GM18505 (cell line): ENCODE measurements around the gene BBS1.

Source experiments
- ATAC-seq: cut with Tn5 transposase; IDR thresholded peaks from one replicate; pipeline ENCODE4 v1.9.1; 2021; ENCODE audit not compliant: unreplicated experiment
- POLR2A ChIP-seq: IDR thresholded peaks from 4 replicates; pipeline ENCODE4 v1.6.1; 2011; ENCODE audit warnings: borderline replicate concordance; ENCODE audit not compliant: insufficient read depth, insufficient read length; ENCODE audit errors: extremely low read depth

BBS1 gene

DNA sequence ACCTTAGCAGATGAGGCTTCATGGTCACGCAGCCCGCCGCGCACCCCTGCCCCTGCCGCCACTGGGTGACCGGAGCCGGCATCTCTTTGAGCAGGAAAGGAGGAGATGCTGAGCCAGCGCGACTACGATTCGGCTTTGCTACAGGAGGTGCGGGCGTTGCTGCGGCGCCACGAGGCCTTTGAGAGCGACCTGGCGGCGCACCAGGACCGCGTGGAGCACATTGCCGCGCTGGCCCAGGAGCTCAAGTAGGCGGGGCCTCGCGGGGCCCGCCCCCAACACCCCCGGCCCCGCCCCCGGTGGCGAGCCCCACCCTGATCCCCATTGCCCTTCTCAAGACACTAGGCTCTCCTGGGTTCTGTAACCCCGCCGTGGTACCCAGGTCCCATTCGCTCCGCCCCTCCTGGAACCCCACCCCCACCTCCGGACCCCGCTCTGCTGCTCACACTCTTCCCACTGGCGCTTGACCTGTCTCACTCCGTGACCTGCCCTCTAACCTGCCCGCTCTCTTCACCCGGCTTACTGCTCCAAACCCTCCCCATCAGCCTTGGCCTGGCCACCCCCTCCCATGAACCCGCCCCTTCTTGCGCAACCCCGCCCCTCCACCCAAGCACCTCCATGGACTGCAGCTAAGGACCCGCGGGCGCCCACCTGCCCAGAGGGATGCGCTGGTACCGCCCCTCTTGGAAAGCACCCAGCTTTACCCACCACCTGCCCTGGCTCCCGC, 48.9 kb downstream of the BBS1 start:
- ATAC-seq: no peak
- no peak for TF ChIP-seq POLR2A

- no peak for TF ChIP-seq POLR2A
- ATAC-seq: no peak
Observed at GRCh38 chr11:66559866-66560676, 49.6 kb downstream of the BBS1 start.

- no peak for ATAC-seq
- TF ChIP-seq POLR2A: no peak
Observed at GRCh38 chr11:66561178-66561974, 50.9 kb downstream of the BBS1 start.

DNA sequence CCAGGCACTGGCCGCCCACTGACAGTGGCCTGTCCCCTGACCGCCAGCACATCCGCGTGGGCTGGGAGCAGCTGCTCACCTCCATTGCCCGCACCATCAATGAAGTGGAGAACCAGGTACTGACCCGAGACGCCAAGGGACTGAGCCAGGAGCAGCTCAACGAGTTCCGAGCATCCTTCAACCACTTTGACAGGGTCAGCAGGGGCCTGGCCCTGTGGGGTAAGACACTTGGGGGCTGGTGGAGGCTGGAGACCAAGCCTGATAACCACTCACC, 51.5 kb downstream of the BBS1 start:
- ATAC-seq: no peak
- no peak for TF ChIP-seq POLR2A

GRCh38 chr11:66562275-66562674, 51.8 kb downstream of the BBS1 start:
- ATAC-seq: no peak

GRCh38 chr11:66562907-66563583, 52.6 kb downstream of the BBS1 start:
- no peak for ATAC-seq
- no peak for TF ChIP-seq POLR2A

More at GRCh38 chr11:66562275-66562674, 51.8 kb downstream of the BBS1 start:
- no peak for TF ChIP-seq POLR2A

- TF ChIP-seq POLR2A: no peak
- ATAC-seq: no peak
Observed at GRCh38 chr11:66563832-66564231, 53.4 kb downstream of the BBS1 start.

GRCh38 chr11:66564538-66564937, 54.1 kb downstream of the BBS1 start:
- TF ChIP-seq POLR2A: no peak
- ATAC-seq: no peak

- no peak for TF ChIP-seq POLR2A
- ATAC-seq: no peak
Observed at GRCh38 chr11:66564984-66565383, 54.5 kb downstream of the BBS1 start.

DNA sequence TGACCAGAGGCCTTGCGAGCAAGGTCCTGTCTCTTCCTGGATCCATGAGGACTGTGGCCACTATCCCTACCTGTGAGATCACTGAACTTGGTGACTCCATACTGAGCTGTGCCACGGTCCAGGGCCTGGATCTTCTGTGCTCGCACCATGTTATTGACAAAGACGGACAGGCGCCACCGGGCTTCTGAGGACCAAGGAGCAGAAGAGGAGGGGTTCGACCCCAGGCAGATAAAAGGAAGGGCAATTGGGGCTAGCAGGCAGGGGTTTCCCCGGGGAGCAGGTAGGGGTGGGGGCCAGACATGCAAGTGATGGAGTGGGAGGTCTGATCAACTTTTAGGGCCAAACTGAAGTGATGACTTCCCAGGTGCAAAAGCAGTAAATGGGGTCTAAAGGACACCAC, 55.8 kb downstream of the BBS1 start:
- ATAC-seq: no peak
- TF ChIP-seq POLR2A: no peak

DNA sequence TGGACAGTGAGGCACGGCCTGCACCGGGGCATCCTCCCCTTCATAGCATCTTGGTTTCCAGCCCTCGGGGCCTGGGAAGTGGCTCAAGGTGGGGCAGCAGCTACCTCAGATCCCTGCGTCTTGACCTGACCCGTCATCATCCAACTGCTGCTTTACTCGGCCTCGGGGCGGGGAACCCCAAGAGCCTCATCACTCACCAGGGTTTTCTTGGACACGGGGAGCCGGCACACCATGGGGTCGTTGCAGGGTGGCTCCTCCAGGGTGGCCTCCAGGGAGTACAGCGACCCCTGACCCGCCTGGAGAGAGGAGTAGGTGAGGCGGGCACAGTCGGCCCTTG, 57.3 kb downstream of the BBS1 start:
- no peak for ATAC-seq
- no peak for TF ChIP-seq POLR2A

GRCh38 chr11:66568124-66568916, 57.9 kb downstream of the BBS1 start, which contains the start of gene CTSF:
Gene CTSF (minus strand): TSS chr11:66568606. CDS start chr11:66568486, 120 bp downstream.
- ATAC-seq: no peak

More at GRCh38 chr11:66568124-66568916, 57.9 kb downstream of the BBS1 start, which contains the start of gene CTSF:
- TF ChIP-seq POLR2A: no peak
